H1 (cell line): ENCODE data around the gene SPTBN1. TPM values are rescaled to one million over a fixed set of nuclear protein-coding genes. Genes with fewer than 3 reads are reported as not detected.

Experiments
- HDAC2 ChIP-seq, 2 experiments: fragments of 300-600 bp in 1 of 2; sonication (generic) in 1 of 2; IDR thresholded peaks; 2 replicates each; pipeline ENCODE4 v1.6.1; 2011 to 2012; ENCODE audit warnings: low read depth in 2 of 2, low read length in 2 of 2, mild to moderate bottlenecking in 2 of 2, moderate library complexity in 2 of 2, borderline replicate concordance in 1 of 2, inconsistent platforms in 1 of 2
- polyA plus RNA-seq, 7 experiments: library from polyadenylated mRNA; depleted of rRNA in 3 of 7; stranded (reverse) in 5 of 7; unstranded in 2 of 7; fragments of >200 nt in 5 of 7; fragments of 200-250 nt in 2 of 7; gene quantifications; 1 replicate in 5 of 7; 2 replicates in 1 of 7; 4 replicates in 1 of 7; pipeline versions ENCODE4 v1.2.1 to v1.2.3, GENCODE V29; 2011 to 2013; ENCODE audit warnings: missing spikeins in 2 of 7, mixed read lengths in 2 of 7
- total RNA-seq: library from RNA; stranded (reverse); fragmentation: NEBNext Ultra II Directional; extraction: Animal tissue kit (Norgen Biotek cat#: 25700); gene quantifications from 2 replicates; pipeline ENCODE4 v1.2.1, GENCODE V29; 2021
- TF ChIP-seq, protein P1 (sequence below): fragments of 300-600 bp; sonication (generic); IDR thresholded peaks from 2 replicates; pipeline ENCODE4 v1.7.1; 2012; ENCODE audit warnings: low read length, moderate library complexity, mild to moderate bottlenecking, inconsistent platforms; ENCODE audit not compliant: insufficient replicate concordance

SPTBN1 gene
- total and polyA plus RNA-seq, 2 of the 8 experiments (the other 6 are each of a cell fraction or from before 2014, with no cell fraction given): 31.8 to 180 TPM

DNA sequence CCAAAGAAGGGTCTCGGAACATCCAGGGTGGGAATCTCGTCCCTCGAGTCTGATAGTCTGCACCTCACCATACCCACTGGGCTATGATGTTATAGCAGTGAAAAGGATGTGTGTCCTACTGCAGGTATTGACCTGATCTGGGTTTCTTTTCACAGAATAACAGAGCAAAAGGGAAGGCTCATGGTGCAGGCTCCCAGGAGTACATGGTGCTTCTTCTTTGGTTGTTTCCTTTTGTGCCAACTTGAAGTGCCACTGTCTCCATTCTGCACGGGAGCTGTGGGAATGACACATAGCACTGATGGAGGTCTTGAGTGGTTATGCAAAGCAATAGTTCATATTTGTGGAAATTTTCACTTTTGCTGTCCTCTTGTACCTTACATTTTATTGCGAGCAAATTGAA is 195.2 kb downstream of the SPTBN1 start (continued):
- TF ChIP-seq, protein P1, sequence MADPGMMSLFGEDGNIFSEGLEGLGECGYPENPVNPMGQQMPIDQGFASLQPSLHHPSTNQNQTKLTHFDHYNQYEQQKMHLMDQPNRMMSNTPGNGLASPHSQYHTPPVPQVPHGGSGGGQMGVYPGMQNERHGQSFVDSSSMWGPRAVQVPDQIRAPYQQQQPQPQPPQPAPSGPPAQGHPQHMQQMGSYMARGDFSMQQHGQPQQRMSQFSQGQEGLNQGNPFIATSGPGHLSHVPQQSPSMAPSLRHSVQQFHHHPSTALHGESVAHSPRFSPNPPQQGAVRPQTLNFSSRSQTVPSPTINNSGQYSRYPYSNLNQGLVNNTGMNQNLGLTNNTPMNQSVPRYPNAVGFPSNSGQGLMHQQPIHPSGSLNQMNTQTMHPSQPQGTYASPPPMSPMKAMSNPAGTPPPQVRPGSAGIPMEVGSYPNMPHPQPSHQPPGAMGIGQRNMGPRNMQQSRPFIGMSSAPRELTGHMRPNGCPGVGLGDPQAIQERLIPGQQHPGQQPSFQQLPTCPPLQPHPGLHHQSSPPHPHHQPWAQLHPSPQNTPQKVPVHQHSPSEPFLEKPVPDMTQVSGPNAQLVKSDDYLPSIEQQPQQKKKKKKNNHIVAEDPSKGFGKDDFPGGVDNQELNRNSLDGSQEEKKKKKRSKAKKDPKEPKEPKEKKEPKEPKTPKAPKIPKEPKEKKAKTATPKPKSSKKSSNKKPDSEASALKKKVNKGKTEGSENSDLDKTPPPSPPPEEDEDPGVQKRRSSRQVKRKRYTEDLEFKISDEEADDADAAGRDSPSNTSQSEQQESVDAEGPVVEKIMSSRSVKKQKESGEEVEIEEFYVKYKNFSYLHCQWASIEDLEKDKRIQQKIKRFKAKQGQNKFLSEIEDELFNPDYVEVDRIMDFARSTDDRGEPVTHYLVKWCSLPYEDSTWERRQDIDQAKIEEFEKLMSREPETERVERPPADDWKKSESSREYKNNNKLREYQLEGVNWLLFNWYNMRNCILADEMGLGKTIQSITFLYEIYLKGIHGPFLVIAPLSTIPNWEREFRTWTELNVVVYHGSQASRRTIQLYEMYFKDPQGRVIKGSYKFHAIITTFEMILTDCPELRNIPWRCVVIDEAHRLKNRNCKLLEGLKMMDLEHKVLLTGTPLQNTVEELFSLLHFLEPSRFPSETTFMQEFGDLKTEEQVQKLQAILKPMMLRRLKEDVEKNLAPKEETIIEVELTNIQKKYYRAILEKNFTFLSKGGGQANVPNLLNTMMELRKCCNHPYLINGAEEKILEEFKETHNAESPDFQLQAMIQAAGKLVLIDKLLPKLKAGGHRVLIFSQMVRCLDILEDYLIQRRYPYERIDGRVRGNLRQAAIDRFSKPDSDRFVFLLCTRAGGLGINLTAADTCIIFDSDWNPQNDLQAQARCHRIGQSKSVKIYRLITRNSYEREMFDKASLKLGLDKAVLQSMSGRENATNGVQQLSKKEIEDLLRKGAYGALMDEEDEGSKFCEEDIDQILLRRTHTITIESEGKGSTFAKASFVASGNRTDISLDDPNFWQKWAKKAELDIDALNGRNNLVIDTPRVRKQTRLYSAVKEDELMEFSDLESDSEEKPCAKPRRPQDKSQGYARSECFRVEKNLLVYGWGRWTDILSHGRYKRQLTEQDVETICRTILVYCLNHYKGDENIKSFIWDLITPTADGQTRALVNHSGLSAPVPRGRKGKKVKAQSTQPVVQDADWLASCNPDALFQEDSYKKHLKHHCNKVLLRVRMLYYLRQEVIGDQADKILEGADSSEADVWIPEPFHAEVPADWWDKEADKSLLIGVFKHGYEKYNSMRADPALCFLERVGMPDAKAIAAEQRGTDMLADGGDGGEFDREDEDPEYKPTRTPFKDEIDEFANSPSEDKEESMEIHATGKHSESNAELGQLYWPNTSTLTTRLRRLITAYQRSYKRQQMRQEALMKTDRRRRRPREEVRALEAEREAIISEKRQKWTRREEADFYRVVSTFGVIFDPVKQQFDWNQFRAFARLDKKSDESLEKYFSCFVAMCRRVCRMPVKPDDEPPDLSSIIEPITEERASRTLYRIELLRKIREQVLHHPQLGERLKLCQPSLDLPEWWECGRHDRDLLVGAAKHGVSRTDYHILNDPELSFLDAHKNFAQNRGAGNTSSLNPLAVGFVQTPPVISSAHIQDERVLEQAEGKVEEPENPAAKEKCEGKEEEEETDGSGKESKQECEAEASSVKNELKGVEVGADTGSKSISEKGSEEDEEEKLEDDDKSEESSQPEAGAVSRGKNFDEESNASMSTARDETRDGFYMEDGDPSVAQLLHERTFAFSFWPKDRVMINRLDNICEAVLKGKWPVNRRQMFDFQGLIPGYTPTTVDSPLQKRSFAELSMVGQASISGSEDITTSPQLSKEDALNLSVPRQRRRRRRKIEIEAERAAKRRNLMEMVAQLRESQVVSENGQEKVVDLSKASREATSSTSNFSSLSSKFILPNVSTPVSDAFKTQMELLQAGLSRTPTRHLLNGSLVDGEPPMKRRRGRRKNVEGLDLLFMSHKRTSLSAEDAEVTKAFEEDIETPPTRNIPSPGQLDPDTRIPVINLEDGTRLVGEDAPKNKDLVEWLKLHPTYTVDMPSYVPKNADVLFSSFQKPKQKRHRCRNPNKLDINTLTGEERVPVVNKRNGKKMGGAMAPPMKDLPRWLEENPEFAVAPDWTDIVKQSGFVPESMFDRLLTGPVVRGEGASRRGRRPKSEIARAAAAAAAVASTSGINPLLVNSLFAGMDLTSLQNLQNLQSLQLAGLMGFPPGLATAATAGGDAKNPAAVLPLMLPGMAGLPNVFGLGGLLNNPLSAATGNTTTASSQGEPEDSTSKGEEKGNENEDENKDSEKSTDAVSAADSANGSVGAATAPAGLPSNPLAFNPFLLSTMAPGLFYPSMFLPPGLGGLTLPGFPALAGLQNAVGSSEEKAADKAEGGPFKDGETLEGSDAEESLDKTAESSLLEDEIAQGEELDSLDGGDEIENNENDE: no peak
- TF ChIP-seq HDAC2 (IDR thresholded peaks at IDR 0.05; ENCODE audit: borderline replicate concordance in 1 of 2, low read depth in 2 of 2, low read length in 2 of 2): no peak
